ENCODE measurements around the gene MKLN1.
A peak's percentile ranks its signal among the peaks of the same experiment; 100 is the strongest.
"Not testable (repeated sequence)": the region's sequence is repeated elsewhere in the genome, so short reads cannot be mapped to it uniquely, and the experiment has no call there.

Gene MKLN1

GRCh38 chr7:131401194-131401593, 73.5 kb downstream of the MKLN1 start:
- no peaks in the 10 kb centered on the region for H3K27me3 ChIP-seq (ENCODE audit: control insufficient read depth in 1 of 2, insufficient read depth in 2 of 2, low read length in 2 of 2)
- H3K4me1 ChIP-seq (ENCODE audit: control insufficient read depth, insufficient read depth, low read length): no peaks in the 10 kb centered on the region
- H3K9me3 ChIP-seq (ENCODE audit: control insufficient read depth in 2 of 2, low read length in 2 of 2): no peaks in the 10 kb centered on the region
- H3K9ac ChIP-seq (ENCODE audit: low read length in 2 of 2): peak overlapping the region in 1 of 2 donors; percentile 13
- peaks cover 0 to 9% of the 10 kb centered on the region in 2 donors for H3K36me3 ChIP-seq (ENCODE audit: control insufficient read depth in 2 of 2, insufficient read depth in 2 of 2, low read length in 2 of 2)
- H3K4me3 ChIP-seq (ENCODE audit: low read length in 2 of 2): no peak overlapping the region
- no peak overlapping the region for H3K27ac ChIP-seq (ENCODE audit: low read length)

GRCh38 chr7:131403322-131403721, 75.6 kb downstream of the MKLN1 start:
- no peaks in the 10 kb centered on the region for H3K27me3 ChIP-seq (ENCODE audit: control insufficient read depth in 1 of 2, insufficient read depth in 2 of 2, low read length in 2 of 2)
- no peak overlapping the region for H3K27ac ChIP-seq (ENCODE audit: low read length)
- H3K9me3 ChIP-seq (ENCODE audit: control insufficient read depth in 2 of 2, low read length in 2 of 2): no peaks in the 10 kb centered on the region
- H3K9ac ChIP-seq (ENCODE audit: low read length in 2 of 2): no peak overlapping the region
- H3K36me3 ChIP-seq (ENCODE audit: control insufficient read depth in 2 of 2, insufficient read depth in 2 of 2, low read length in 2 of 2): peaks cover 0 to 9% of the 10 kb centered on the region in 2 donors
- H3K4me3 ChIP-seq (ENCODE audit: low read length in 2 of 2): no peak overlapping the region
- no peaks in the 10 kb centered on the region for H3K4me1 ChIP-seq (ENCODE audit: control insufficient read depth, insufficient read depth, low read length)

- H3K4me1 ChIP-seq (ENCODE audit: control insufficient read depth, insufficient read depth, low read length): peaks cover 2% of the 10 kb centered on the region
- H3K9me3 ChIP-seq (ENCODE audit: control insufficient read depth in 2 of 2, low read length in 2 of 2): no peaks in the 10 kb centered on the region
Observed at GRCh38 chr7:131404226-131404911, 76.7 kb downstream of the MKLN1 start.

GRCh38 chr7:131409129-131409766, 81.6 kb downstream of the MKLN1 start:
- H3K4me1 ChIP-seq (ENCODE audit: control insufficient read depth, insufficient read depth, low read length): peaks cover 2% of the 10 kb centered on the region
- no peak overlapping the region for H3K4me3 ChIP-seq (ENCODE audit: low read length in 2 of 2)
- H3K36me3 ChIP-seq (ENCODE audit: control insufficient read depth in 2 of 2, insufficient read depth in 2 of 2, low read length in 2 of 2): peaks cover 0 to 2% of the 10 kb centered on the region in 2 donors
- no peak overlapping the region for H3K9ac ChIP-seq (ENCODE audit: low read length in 2 of 2)
- no peak overlapping the region for H3K27ac ChIP-seq (ENCODE audit: low read length)
- no peaks in the 10 kb centered on the region for H3K27me3 ChIP-seq (ENCODE audit: control insufficient read depth in 1 of 2, insufficient read depth in 2 of 2, low read length in 2 of 2)
- no peaks in the 10 kb centered on the region for H3K9me3 ChIP-seq (ENCODE audit: control insufficient read depth in 2 of 2, low read length in 2 of 2)

More at GRCh38 chr7:131404226-131404911, 76.7 kb downstream of the MKLN1 start:
- Histone ChIP-seq H3K4me3 (ENCODE audit: low read length in 2 of 2) (no peak overlapping the region), H3K27ac (ENCODE audit: low read length) (no peak overlapping the region), H3K9ac (ENCODE audit: low read length in 2 of 2) (no peak overlapping the region), H3K36me3 (ENCODE audit: control insufficient read depth in 2 of 2, insufficient read depth in 2 of 2, low read length in 2 of 2) (peaks cover 0 to 9% of the 10 kb centered on the region in 2 donors), H3K27me3 (ENCODE audit: control insufficient read depth in 1 of 2, insufficient read depth in 2 of 2, low read length in 2 of 2) (no peaks in the 10 kb centered on the region)

GRCh38 chr7:131412031-131412430, 84.4 kb downstream of the MKLN1 start:
- peaks cover 2% of the 10 kb centered on the region for H3K4me1 ChIP-seq (ENCODE audit: control insufficient read depth, insufficient read depth, low read length)
- H3K36me3 ChIP-seq (ENCODE audit: control insufficient read depth in 2 of 2, insufficient read depth in 2 of 2, low read length in 2 of 2): peaks cover 0 to 2% of the 10 kb centered on the region in 2 donors
- H3K9me3 ChIP-seq (ENCODE audit: control insufficient read depth in 2 of 2, low read length in 2 of 2): no peaks in the 10 kb centered on the region
- no peak overlapping the region for H3K4me3 ChIP-seq (ENCODE audit: low read length in 2 of 2)
- no peak overlapping the region for H3K27ac ChIP-seq (ENCODE audit: low read length)
- no peaks in the 10 kb centered on the region for H3K27me3 ChIP-seq (ENCODE audit: control insufficient read depth in 1 of 2, insufficient read depth in 2 of 2, low read length in 2 of 2)
- H3K9ac ChIP-seq (ENCODE audit: low read length in 2 of 2): no peak overlapping the region

GRCh38 chr7:131413711-131414110, 86.0 kb downstream of the MKLN1 start:
- no peak overlapping the region for H3K4me3 ChIP-seq (ENCODE audit: low read length in 2 of 2)
- no peak overlapping the region for H3K27ac ChIP-seq (ENCODE audit: low read length)
- H3K36me3 ChIP-seq (ENCODE audit: control insufficient read depth in 2 of 2, insufficient read depth in 2 of 2, low read length in 2 of 2): peaks cover 0 to 2% of the 10 kb centered on the region in 2 donors
- no peaks in the 10 kb centered on the region for H3K27me3 ChIP-seq (ENCODE audit: control insufficient read depth in 1 of 2, insufficient read depth in 2 of 2, low read length in 2 of 2)
- H3K4me1 ChIP-seq (ENCODE audit: control insufficient read depth, insufficient read depth, low read length): no peaks in the 10 kb centered on the region
- no peaks in the 10 kb centered on the region for H3K9me3 ChIP-seq (ENCODE audit: control insufficient read depth in 2 of 2, low read length in 2 of 2)
- H3K9ac ChIP-seq (ENCODE audit: low read length in 2 of 2): no peak overlapping the region

- H3K9me3 ChIP-seq (ENCODE audit: control insufficient read depth in 2 of 2, low read length in 2 of 2): no peaks in the 10 kb centered on the region
- no peak overlapping the region for H3K9ac ChIP-seq (ENCODE audit: low read length in 2 of 2)
- H3K27ac ChIP-seq (ENCODE audit: low read length): no peak overlapping the region
- H3K4me3 ChIP-seq (ENCODE audit: low read length in 2 of 2): no peak overlapping the region
- no peaks in the 10 kb centered on the region for H3K4me1 ChIP-seq (ENCODE audit: control insufficient read depth, insufficient read depth, low read length)
- no peaks in the 10 kb centered on the region for H3K27me3 ChIP-seq (ENCODE audit: control insufficient read depth in 1 of 2, insufficient read depth in 2 of 2, low read length in 2 of 2)
- H3K36me3 ChIP-seq (ENCODE audit: control insufficient read depth in 2 of 2, insufficient read depth in 2 of 2, low read length in 2 of 2): no peaks in the 10 kb centered on the region
Observed at GRCh38 chr7:131424219-131424822, 96.6 kb downstream of the MKLN1 start.

- no peaks in the 10 kb centered on the region for H3K4me1 ChIP-seq (ENCODE audit: control insufficient read depth, insufficient read depth, low read length)
- no peak overlapping the region for H3K27ac ChIP-seq (ENCODE audit: low read length)
- H3K9me3 ChIP-seq (ENCODE audit: control insufficient read depth in 2 of 2, low read length in 2 of 2): no peaks in the 10 kb centered on the region
- H3K27me3 ChIP-seq (ENCODE audit: control insufficient read depth in 1 of 2, insufficient read depth in 2 of 2, low read length in 2 of 2): no peaks in the 10 kb centered on the region
- H3K4me3 ChIP-seq (ENCODE audit: low read length in 2 of 2): no peak overlapping the region
- peaks cover 0 to 2% of the 10 kb centered on the region in 2 donors for H3K36me3 ChIP-seq (ENCODE audit: control insufficient read depth in 2 of 2, insufficient read depth in 2 of 2, low read length in 2 of 2)
- H3K9ac ChIP-seq (ENCODE audit: low read length in 2 of 2): no peak overlapping the region
Observed at GRCh38 chr7:131425992-131426391, 98.3 kb downstream of the MKLN1 start.

- not testable (repeated sequence) for H3K9ac ChIP-seq (ENCODE audit: low read length in 2 of 2); H3K27ac ChIP-seq (ENCODE audit: low read length); H3K27me3 ChIP-seq (ENCODE audit: control insufficient read depth in 1 of 2, insufficient read depth in 2 of 2, low read length in 2 of 2); H3K36me3 ChIP-seq (ENCODE audit: control insufficient read depth in 2 of 2, insufficient read depth in 2 of 2, low read length in 2 of 2); H3K4me1 ChIP-seq (ENCODE audit: control insufficient read depth, insufficient read depth, low read length); H3K9me3 ChIP-seq (ENCODE audit: control insufficient read depth in 2 of 2, low read length in 2 of 2); H3K4me3 ChIP-seq (ENCODE audit: low read length in 2 of 2)
Observed at GRCh38 chr7:131430826-131431225, 103.2 kb downstream of the MKLN1 start.

GRCh38 chr7:131431289-131431688, 103.6 kb downstream of the MKLN1 start:
- no peak overlapping the region for H3K27ac ChIP-seq (ENCODE audit: low read length)

GRCh38 chr7:131431756-131432155, 104.1 kb downstream of the MKLN1 start:
- Histone ChIP-seq H3K9me3 (ENCODE audit: control insufficient read depth in 2 of 2, low read length in 2 of 2) (no peaks in the 10 kb centered on the region), H3K9ac (ENCODE audit: low read length in 2 of 2) (no peak overlapping the region), H3K27me3 (ENCODE audit: control insufficient read depth in 1 of 2, insufficient read depth in 2 of 2, low read length in 2 of 2) (no peaks in the 10 kb centered on the region), H3K27ac (ENCODE audit: low read length) (no peak overlapping the region), H3K4me3 (ENCODE audit: low read length in 2 of 2) (no peak overlapping the region), H3K36me3 (ENCODE audit: control insufficient read depth in 2 of 2, insufficient read depth in 2 of 2, low read length in 2 of 2) (peaks cover 4 to 6% of the 10 kb centered on the region in 2 donors), H3K4me1 (ENCODE audit: control insufficient read depth, insufficient read depth, low read length) (no peaks in the 10 kb centered on the region)

More at GRCh38 chr7:131431289-131431688, 103.6 kb downstream of the MKLN1 start:
- peaks cover 4 to 6% of the 10 kb centered on the region in 2 donors for H3K36me3 ChIP-seq (ENCODE audit: control insufficient read depth in 2 of 2, insufficient read depth in 2 of 2, low read length in 2 of 2)
- no peaks in the 10 kb centered on the region for H3K27me3 ChIP-seq (ENCODE audit: control insufficient read depth in 1 of 2, insufficient read depth in 2 of 2, low read length in 2 of 2)
- H3K9me3 ChIP-seq (ENCODE audit: control insufficient read depth in 2 of 2, low read length in 2 of 2): no peaks in the 10 kb centered on the region
- H3K9ac ChIP-seq (ENCODE audit: low read length in 2 of 2): no peak overlapping the region
- H3K4me1 ChIP-seq (ENCODE audit: control insufficient read depth, insufficient read depth, low read length): no peaks in the 10 kb centered on the region
- no peak overlapping the region for H3K4me3 ChIP-seq (ENCODE audit: low read length in 2 of 2)
